Measurements from ENCODE around the gene FZD7.

DNA sequence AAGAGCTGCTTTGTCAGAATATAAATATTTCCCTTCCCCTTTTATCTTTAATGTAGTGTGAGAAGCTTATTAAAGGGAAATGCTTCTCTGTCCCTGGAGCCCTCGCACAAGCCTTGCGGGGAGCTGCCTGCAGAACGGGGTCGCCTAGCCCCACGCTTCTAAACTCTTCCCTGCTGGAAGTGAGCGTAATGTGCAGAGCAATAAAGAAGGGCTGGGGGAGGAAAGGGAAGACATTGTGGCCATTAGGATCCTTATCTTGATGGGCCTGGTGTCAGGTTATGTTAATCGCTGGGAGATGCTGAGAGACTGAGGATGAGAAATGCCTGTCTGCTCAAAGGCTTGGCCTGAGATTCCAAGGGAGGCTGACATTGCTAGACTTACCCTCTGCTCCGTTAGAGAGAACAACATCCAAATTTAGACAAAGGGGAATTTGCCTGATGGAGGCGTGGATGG is 18.9 kb upstream of the FZD7 start:
- TF ChIP-seq, protein P1, sequence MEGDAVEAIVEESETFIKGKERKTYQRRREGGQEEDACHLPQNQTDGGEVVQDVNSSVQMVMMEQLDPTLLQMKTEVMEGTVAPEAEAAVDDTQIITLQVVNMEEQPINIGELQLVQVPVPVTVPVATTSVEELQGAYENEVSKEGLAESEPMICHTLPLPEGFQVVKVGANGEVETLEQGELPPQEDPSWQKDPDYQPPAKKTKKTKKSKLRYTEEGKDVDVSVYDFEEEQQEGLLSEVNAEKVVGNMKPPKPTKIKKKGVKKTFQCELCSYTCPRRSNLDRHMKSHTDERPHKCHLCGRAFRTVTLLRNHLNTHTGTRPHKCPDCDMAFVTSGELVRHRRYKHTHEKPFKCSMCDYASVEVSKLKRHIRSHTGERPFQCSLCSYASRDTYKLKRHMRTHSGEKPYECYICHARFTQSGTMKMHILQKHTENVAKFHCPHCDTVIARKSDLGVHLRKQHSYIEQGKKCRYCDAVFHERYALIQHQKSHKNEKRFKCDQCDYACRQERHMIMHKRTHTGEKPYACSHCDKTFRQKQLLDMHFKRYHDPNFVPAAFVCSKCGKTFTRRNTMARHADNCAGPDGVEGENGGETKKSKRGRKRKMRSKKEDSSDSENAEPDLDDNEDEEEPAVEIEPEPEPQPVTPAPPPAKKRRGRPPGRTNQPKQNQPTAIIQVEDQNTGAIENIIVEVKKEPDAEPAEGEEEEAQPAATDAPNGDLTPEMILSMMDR (conservative IDR thresholded peaks at IDR 0.05; ENCODE audit: low read length) = no peak
- no peak for TF ChIP-seq EZH2phosphoT487 (IDR thresholded peaks at IDR 0.05; ENCODE audit: borderline replicate concordance)
